ENCODE data around the gene GRID2. TPM values are rescaled to one million over a fixed set of nuclear protein-coding genes. Genes with fewer than 3 reads are reported as not detected.
"Not testable (repeated sequence)": the region's sequence is repeated elsewhere in the genome, so short reads cannot be mapped to it uniquely, and the experiment has no call there.

Gene GRID2
- polyA plus RNA-seq, 1 donor from 2014 or later = 14.9 TPM

DNA sequence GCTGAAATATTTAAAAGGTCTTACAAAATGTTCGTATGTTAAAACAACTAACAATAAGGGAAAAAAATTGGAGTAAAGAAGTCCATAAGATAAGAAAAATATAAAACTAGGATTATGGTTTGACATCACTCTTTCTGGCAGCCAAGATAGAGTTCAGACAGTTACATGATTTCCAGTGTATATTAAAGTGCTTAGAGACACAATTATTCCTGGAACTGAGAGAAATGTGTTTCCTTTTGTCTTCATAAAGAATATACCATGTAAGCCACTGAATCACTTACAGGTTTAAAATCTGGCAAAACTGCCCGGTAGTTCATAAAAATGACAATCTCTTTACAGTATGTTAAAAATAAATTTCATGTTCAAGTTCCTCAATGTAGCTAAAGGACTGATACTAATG, 986.1 kb downstream of the GRID2 start:
- H3K9me3 ChIP-seq (ENCODE audit: low read length) = no peaks in the 10 kb centered on the region
- no peak overlapping the region for H3K4me2 ChIP-seq (ENCODE audit: low read length)
- no peaks in the 10 kb centered on the region for H3K79me2 ChIP-seq (replicated peaks; ENCODE audit: insufficient read depth, low read length)
- H4K20me1 ChIP-seq (ENCODE audit: insufficient read depth) = no peaks in the 10 kb centered on the region
- H3K36me3 ChIP-seq (ENCODE audit: insufficient read depth, low read length) = no peaks in the 10 kb centered on the region
- no peak overlapping the region for H3K9ac ChIP-seq (ENCODE audit: low read length)
- no peak overlapping the region for H3K4me3 ChIP-seq (ENCODE audit: low read length)
- H3F3A ChIP-seq (ENCODE audit: insufficient read depth, low read length, poor library complexity, severe bottlenecking) = no peaks in the 10 kb centered on the region
- H3K27me3 ChIP-seq (ENCODE audit: insufficient read depth, low read depth, low read length) = no peaks in the 10 kb centered on the region
- H3K27ac ChIP-seq (ENCODE audit: low read length) = no peak overlapping the region
- no peaks in the 10 kb centered on the region for H3K9me2 ChIP-seq (ENCODE audit: insufficient read depth, low read length)
- no peak for TF ChIP-seq MXI1 (conservative IDR thresholded peaks at IDR 0.05; ENCODE audit: poor library complexity, severe bottlenecking)
- TF ChIP-seq EP300 (conservative IDR thresholded peaks at IDR 0.05; ENCODE audit: poor library complexity, severe bottlenecking) = no peak
- no peak for TF ChIP-seq SMC3 (conservative IDR thresholded peaks at IDR 0.05; ENCODE audit: poor library complexity)
- no peak for TF ChIP-seq EZH2 (IDR thresholded peaks at IDR 0.05; ENCODE audit: borderline replicate concordance, insufficient read depth, low read length, poor library complexity, severe bottlenecking)
- TF ChIP-seq RAD21 (conservative IDR thresholded peaks at IDR 0.05) = no peak
- TF ChIP-seq POLR2AphosphoS5 (IDR thresholded peaks at IDR 0.05) = no peak
- TF ChIP-seq, protein P1, sequence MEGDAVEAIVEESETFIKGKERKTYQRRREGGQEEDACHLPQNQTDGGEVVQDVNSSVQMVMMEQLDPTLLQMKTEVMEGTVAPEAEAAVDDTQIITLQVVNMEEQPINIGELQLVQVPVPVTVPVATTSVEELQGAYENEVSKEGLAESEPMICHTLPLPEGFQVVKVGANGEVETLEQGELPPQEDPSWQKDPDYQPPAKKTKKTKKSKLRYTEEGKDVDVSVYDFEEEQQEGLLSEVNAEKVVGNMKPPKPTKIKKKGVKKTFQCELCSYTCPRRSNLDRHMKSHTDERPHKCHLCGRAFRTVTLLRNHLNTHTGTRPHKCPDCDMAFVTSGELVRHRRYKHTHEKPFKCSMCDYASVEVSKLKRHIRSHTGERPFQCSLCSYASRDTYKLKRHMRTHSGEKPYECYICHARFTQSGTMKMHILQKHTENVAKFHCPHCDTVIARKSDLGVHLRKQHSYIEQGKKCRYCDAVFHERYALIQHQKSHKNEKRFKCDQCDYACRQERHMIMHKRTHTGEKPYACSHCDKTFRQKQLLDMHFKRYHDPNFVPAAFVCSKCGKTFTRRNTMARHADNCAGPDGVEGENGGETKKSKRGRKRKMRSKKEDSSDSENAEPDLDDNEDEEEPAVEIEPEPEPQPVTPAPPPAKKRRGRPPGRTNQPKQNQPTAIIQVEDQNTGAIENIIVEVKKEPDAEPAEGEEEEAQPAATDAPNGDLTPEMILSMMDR (IDR thresholded peaks at IDR 0.05; ENCODE audit: poor library complexity, severe bottlenecking) = no peak
- no peak overlapping the region for H2AFZ ChIP-seq (ENCODE audit: low read depth, low read length)

DNA sequence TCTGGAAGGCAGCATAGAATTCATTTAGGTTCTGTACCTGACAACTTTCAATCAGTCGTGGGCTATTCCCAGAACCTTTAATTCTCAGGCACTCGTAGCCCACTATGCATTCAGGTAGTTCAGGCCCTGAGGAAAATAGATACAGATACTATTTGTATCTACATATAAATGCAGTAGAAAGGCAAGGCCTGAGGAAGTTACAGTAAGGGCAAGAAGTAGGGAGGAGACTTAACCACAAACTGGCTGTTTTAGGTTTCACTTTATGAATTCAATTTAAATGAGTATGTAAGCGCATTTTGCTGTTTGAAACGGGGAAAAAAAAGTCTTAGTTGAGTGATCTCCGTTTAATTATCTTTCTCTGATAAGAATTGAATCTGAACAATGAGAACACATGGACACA, 995.4 kb downstream of the GRID2 start:
- no peaks in the 10 kb centered on the region for H3K36me3 ChIP-seq (ENCODE audit: insufficient read depth, low read length)
- H3K9me2 ChIP-seq (ENCODE audit: insufficient read depth, low read length) = no peaks in the 10 kb centered on the region
- no peak for TF ChIP-seq EZH2 (IDR thresholded peaks at IDR 0.05; ENCODE audit: borderline replicate concordance, insufficient read depth, low read length, poor library complexity, severe bottlenecking)
- TF ChIP-seq TAF1 (IDR thresholded peaks at IDR 0.05; ENCODE audit: low read depth) = no peak
- TF ChIP-seq RAD21 (conservative IDR thresholded peaks at IDR 0.05) = no peak
- TF ChIP-seq, protein P2, sequence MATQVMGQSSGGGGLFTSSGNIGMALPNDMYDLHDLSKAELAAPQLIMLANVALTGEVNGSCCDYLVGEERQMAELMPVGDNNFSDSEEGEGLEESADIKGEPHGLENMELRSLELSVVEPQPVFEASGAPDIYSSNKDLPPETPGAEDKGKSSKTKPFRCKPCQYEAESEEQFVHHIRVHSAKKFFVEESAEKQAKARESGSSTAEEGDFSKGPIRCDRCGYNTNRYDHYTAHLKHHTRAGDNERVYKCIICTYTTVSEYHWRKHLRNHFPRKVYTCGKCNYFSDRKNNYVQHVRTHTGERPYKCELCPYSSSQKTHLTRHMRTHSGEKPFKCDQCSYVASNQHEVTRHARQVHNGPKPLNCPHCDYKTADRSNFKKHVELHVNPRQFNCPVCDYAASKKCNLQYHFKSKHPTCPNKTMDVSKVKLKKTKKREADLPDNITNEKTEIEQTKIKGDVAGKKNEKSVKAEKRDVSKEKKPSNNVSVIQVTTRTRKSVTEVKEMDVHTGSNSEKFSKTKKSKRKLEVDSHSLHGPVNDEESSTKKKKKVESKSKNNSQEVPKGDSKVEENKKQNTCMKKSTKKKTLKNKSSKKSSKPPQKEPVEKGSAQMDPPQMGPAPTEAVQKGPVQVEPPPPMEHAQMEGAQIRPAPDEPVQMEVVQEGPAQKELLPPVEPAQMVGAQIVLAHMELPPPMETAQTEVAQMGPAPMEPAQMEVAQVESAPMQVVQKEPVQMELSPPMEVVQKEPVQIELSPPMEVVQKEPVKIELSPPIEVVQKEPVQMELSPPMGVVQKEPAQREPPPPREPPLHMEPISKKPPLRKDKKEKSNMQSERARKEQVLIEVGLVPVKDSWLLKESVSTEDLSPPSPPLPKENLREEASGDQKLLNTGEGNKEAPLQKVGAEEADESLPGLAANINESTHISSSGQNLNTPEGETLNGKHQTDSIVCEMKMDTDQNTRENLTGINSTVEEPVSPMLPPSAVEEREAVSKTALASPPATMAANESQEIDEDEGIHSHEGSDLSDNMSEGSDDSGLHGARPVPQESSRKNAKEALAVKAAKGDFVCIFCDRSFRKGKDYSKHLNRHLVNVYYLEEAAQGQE (IDR thresholded peaks at IDR 0.05; ENCODE audit: borderline replicate concordance) = no peak
- TF ChIP-seq, protein P1 (IDR thresholded peaks at IDR 0.05; ENCODE audit: poor library complexity, severe bottlenecking) = no peak
- no peak for TF ChIP-seq SMC3 (conservative IDR thresholded peaks at IDR 0.05; ENCODE audit: poor library complexity)
- TF ChIP-seq POLR2AphosphoS5 (IDR thresholded peaks at IDR 0.05) = no peak
- TF ChIP-seq MXI1 (conservative IDR thresholded peaks at IDR 0.05; ENCODE audit: poor library complexity, severe bottlenecking) = no peak
- no peaks in the 10 kb centered on the region for H4K20me1 ChIP-seq (ENCODE audit: insufficient read depth)
- no peak overlapping the region for H2AFZ ChIP-seq (ENCODE audit: low read depth, low read length)
- H3K4me2 ChIP-seq (ENCODE audit: low read length) = no peak overlapping the region
- no peak overlapping the region for H3K9ac ChIP-seq (ENCODE audit: low read length)
- no peaks in the 10 kb centered on the region for H3K79me2 ChIP-seq (replicated peaks; ENCODE audit: insufficient read depth, low read length)
- H3K27ac ChIP-seq (ENCODE audit: low read length) = no peak overlapping the region
- no peak overlapping the region for H3K4me3 ChIP-seq (ENCODE audit: low read length)
- no peaks in the 10 kb centered on the region for H3K27me3 ChIP-seq (ENCODE audit: insufficient read depth, low read depth, low read length)
- H3K9me3 ChIP-seq (ENCODE audit: low read length) = no peaks in the 10 kb centered on the region
- no peaks in the 10 kb centered on the region for H3F3A ChIP-seq (ENCODE audit: insufficient read depth, low read length, poor library complexity, severe bottlenecking)

GRCh38 chr4:93300780-93301555, 997.2 kb downstream of the GRID2 start:
- not testable (repeated sequence) for H3F3A ChIP-seq (ENCODE audit: insufficient read depth, low read length, poor library complexity, severe bottlenecking); H2AFZ ChIP-seq (ENCODE audit: low read depth, low read length); H3K27ac ChIP-seq (ENCODE audit: low read length); H3K9ac ChIP-seq (ENCODE audit: low read length); H3K79me2 ChIP-seq (replicated peaks; ENCODE audit: insufficient read depth, low read length); H3K27me3 ChIP-seq (ENCODE audit: insufficient read depth, low read depth, low read length); H3K4me3 ChIP-seq (ENCODE audit: low read length); H3K9me2 ChIP-seq (ENCODE audit: insufficient read depth, low read length); H3K4me2 ChIP-seq (ENCODE audit: low read length); H4K20me1 ChIP-seq (ENCODE audit: insufficient read depth); H3K36me3 ChIP-seq (ENCODE audit: insufficient read depth, low read length); H3K9me3 ChIP-seq (ENCODE audit: low read length)

Data from neural cell (in vitro differentiated cells).